Measurements from ENCODE around the gene FOXP1. TPM values are rescaled to one million over a fixed set of nuclear protein-coding genes. Genes with fewer than 3 reads are reported as not detected.

FOXP1 gene
- total and polyA plus RNA-seq, 8 donors = 12.3 to 215 (median 117) TPM

GRCh38 chr3:71366988-71367604 lies 216.4 kb downstream of the FOXP1 start:
- Histone ChIP-seq H3K27ac (no peak overlapping the region), H3K4me3 (no peak overlapping the region), H3K4me1 (peaks cover 0 to 20% (median 0%) of the 10 kb centered on the region in 4 donors), H3K27me3 (no peaks in the 10 kb centered on the region), H3K9me3 (no peaks in the 10 kb centered on the region), H3K36me3 (no peaks in the 10 kb centered on the region)
- TF ChIP-seq POLR2A (IDR thresholded peaks at IDR 0.05) = no peak
- no peak for TF ChIP-seq EP300 (IDR thresholded peaks at IDR 0.05)
- no peak for TF ChIP-seq POLR2AphosphoS5 (IDR thresholded peaks at IDR 0.05)
- TF ChIP-seq CTCF (IDR thresholded peaks at IDR 0.05) = no peak
- 79 to 89% (median 84%) methylated on average over 8 of the region's 8 CpGs for WGBS, 5 donors
- no peak for DNase-seq
- intact Hi-C loops (cut with DNase I; ENCODE audit: low total_unique reads) = no loop called here

DNA sequence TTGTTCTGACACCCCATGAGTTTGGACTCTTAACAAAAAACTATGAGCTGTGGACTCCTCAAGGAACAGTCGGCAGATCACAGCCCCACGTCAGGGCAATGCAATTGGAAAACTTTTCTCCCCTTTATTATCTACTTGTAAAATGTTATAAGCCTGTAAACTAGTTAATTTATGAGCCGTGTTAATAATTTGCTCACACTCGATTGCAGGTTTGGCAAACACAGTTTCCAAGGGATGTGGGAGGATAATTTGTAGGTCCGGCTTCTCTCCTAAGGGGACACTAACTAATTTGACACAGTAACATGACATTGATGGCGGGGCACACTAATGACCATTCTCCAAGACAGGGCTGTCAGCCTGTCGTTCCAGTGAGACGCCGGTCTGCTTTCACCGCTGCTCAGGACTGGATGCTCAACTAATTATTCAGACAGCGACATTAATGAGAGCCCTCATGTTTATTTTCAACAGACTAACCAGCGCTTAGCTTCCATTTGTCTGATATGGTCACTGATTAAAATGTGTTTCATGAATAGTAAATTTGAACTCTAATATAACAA lies 222.1 kb downstream of the FOXP1 start:
- TF ChIP-seq POLR2A (IDR thresholded peaks at IDR 0.05) (no peak), EP300 (IDR thresholded peaks at IDR 0.05) (no peak), POLR2AphosphoS5 (IDR thresholded peaks at IDR 0.05) (no peak)
- intact Hi-C loops (cut with DNase I; ENCODE audit: low total_unique reads) = no loop called here
- Histone ChIP-seq H3K27me3 (no peaks in the 10 kb centered on the region), H3K36me3 (peaks cover 0 to 7% (median 3%) of the 10 kb centered on the region in 4 donors), H3K27ac (no peak overlapping the region), H3K9me3 (no peaks in the 10 kb centered on the region), H3K4me1 (peaks cover 0 to 2% (median 0%) of the 10 kb centered on the region in 4 donors), H3K4me3 (no peak overlapping the region)
- DNase-seq = peak in 1 of 2 donors; percentile 24
- 70 to 79% (median 77%) methylated on average over 12 of the region's 12 CpGs for WGBS, 5 donors

- peaks cover 0 to 5% (median 2%) of the 10 kb centered on the region in 4 donors for H3K4me1 ChIP-seq
- no peak for TF ChIP-seq POLR2A (IDR thresholded peaks at IDR 0.05)
- TF ChIP-seq CTCF (IDR thresholded peaks at IDR 0.05) = no peak
- no peak for TF ChIP-seq POLR2AphosphoS5 (IDR thresholded peaks at IDR 0.05)
- TF ChIP-seq EP300 (IDR thresholded peaks at IDR 0.05) = no peak
- intact Hi-C loops (cut with DNase I; ENCODE audit: low total_unique reads) = no loop called here
- WGBS, 5 donors = 71 to 94% (median 89%) methylated on average over 2 of the region's 2 CpGs
- H3K27ac ChIP-seq = no peak overlapping the region
- no peak for DNase-seq
- H3K9me3 ChIP-seq = no peaks in the 10 kb centered on the region
- peaks cover 0 to 7% (median 3%) of the 10 kb centered on the region in 4 donors for H3K36me3 ChIP-seq
- no peaks in the 10 kb centered on the region for H3K27me3 ChIP-seq
- H3K4me3 ChIP-seq = no peak overlapping the region
Observed at GRCh38 chr3:71360764-71361163, 222.8 kb downstream of the FOXP1 start.

DNA sequence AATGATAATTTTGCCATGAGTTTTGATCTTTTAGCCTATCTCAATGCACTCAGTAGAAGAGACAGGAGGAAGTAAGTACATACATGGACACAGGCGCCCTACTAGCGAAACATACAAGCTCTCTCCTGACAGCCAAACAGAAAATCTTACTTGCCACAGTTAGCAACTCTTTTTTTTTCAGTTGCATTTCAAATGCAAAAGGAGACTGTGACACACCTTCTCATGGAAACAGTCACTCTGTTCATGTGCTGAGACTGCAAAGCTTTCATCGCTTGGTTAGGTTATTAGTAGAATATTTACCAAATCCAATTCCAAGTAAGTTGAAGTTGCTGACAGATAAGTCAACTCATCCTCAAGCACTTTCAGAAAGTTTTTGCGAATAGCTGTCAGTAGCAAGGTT lies 223.3 kb downstream of the FOXP1 start:
- no peak for TF ChIP-seq EP300 (IDR thresholded peaks at IDR 0.05)
- TF ChIP-seq POLR2A (IDR thresholded peaks at IDR 0.05) = no peak
- no peak for TF ChIP-seq POLR2AphosphoS5 (IDR thresholded peaks at IDR 0.05)
- Histone ChIP-seq H3K27ac (no peak overlapping the region), H3K36me3 (peaks cover 0 to 7% (median 4%) of the 10 kb centered on the region in 4 donors), H3K4me1 (peaks cover 0 to 5% (median 2%) of the 10 kb centered on the region in 4 donors), H3K4me3 (no peak overlapping the region), H3K27me3 (no peaks in the 10 kb centered on the region), H3K9me3 (no peaks in the 10 kb centered on the region)
- WGBS, 5 donors = 90 to 95% (median 92%) methylated on average over 4 of the region's 4 CpGs
- intact Hi-C loops (cut with DNase I; ENCODE audit: low total_unique reads) = no loop called here
- no peak for DNase-seq

GRCh38 chr3:71358243-71358642 lies 225.3 kb downstream of the FOXP1 start:
- TF ChIP-seq EP300 (IDR thresholded peaks at IDR 0.05) = no peak
- no peak for TF ChIP-seq POLR2AphosphoS5 (IDR thresholded peaks at IDR 0.05)
- TF ChIP-seq CTCF (IDR thresholded peaks at IDR 0.05) = no peak
- no peak for TF ChIP-seq POLR2A (IDR thresholded peaks at IDR 0.05)
- WGBS, 5 donors = 90 to 95% (median 93%) methylated on average over 8 of the region's 8 CpGs
- Histone ChIP-seq H3K36me3 (peaks cover 0 to 7% (median 4%) of the 10 kb centered on the region in 4 donors), H3K27me3 (no peaks in the 10 kb centered on the region), H3K27ac (no peak overlapping the region), H3K9me3 (no peaks in the 10 kb centered on the region), H3K4me3 (no peak overlapping the region), H3K4me1 (peaks cover 0 to 5% (median 2%) of the 10 kb centered on the region in 4 donors)
- no peak for DNase-seq
- intact Hi-C loops (cut with DNase I; ENCODE audit: low total_unique reads) = no loop called here
